GM10266 (cell line): Measurements from ENCODE around the gene B3GNT3.

Experiments used
- DNase-seq: peaks from one replicate; pipeline ENCODE4 v3.0.0; 2012; ENCODE audit errors: extremely low spot score
- TF ChIP-seq, protein P1 (sequence below): IDR thresholded peaks from 2 replicates; pipeline ENCODE4 v1.5.1; 2012; ENCODE audit warnings: mild to moderate bottlenecking, low read depth; ENCODE audit not compliant: control insufficient read depth, insufficient read depth; ENCODE audit errors: missing control alignments

Gene B3GNT3

DNA sequence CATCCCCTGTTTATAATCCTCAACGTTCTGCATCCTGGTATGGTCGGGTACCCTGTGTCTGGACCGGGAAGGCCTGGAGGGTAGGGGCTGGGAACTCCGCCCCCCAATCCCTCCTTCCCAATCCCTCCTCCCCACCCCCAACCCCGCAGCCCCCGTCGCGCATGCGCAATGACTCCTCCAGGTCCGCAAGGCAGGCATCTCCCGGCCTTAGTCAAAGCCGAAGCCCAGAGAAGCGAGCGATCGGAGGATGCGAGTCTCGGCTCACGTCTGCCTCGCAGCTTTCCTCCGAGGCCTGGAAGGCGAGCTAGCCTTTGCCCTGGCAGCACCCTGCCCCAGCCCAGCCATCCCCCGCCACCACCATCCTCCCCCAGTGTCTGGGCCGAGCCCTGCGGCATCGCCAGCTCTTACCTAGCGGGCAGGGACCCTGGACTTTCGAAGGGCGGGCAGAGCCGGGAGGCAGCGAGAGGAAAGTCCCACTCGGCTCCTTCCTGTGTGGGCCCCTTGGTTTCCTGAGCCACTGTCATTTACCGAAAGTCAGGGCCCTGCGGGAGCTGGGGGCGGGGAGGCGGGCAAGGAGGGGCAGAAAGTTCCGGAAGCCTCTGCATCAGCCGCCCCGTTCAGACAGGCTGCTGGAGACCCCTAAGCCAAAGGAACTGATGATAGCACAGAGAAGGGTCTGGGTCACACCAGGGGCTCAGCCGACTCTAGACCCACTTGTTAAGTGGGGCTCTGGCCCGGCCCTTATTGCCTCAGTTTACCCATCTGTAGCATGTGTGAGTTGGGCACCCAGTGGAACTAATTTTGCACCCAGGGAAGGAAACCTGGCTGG is 52.8 kb downstream of the B3GNT3 start, which contains the start of gene JAK3:
TSS of gene JAK3 (minus strand) at position 445 of the 829 bp plus-strand sequence. CDS start 3,565 bp downstream, outside the sequence.
- TF ChIP-seq, protein P1, sequence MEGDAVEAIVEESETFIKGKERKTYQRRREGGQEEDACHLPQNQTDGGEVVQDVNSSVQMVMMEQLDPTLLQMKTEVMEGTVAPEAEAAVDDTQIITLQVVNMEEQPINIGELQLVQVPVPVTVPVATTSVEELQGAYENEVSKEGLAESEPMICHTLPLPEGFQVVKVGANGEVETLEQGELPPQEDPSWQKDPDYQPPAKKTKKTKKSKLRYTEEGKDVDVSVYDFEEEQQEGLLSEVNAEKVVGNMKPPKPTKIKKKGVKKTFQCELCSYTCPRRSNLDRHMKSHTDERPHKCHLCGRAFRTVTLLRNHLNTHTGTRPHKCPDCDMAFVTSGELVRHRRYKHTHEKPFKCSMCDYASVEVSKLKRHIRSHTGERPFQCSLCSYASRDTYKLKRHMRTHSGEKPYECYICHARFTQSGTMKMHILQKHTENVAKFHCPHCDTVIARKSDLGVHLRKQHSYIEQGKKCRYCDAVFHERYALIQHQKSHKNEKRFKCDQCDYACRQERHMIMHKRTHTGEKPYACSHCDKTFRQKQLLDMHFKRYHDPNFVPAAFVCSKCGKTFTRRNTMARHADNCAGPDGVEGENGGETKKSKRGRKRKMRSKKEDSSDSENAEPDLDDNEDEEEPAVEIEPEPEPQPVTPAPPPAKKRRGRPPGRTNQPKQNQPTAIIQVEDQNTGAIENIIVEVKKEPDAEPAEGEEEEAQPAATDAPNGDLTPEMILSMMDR, result no peak
- peak; percentile 89 for DNase-seq

DNA sequence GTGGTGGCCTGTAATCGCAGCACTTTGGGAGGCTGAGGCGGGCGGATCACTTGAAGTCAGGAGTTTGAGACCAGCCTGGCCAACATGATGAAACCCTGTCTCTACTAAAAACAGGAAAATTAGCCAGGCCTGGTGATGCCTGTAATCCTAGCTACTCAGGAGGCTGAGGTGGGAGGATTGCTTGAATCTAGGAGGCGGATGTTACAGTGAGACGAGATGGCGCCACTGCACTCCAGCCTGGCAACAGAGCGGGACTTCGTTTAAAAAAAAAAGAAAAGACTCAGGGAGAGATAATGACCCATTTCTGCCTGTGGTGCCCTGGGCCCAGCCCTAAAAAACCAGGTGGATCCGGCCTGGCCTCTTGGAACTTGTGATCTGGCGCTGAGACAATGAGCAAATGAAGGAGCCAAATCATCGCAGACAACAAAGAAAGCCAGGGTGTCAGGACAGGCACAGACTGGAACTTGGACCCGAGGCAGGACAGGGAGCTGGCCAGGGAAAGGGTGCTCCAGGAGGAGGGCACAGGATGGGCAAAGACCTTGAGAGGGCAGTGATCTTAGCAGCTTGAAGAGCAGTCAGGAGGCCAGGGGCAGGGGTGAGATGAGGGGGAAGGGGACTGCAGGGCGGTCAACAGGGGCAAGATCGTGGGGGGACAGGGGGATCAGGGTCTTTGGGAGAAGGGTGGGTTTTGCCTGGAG is 53.8 kb downstream of the B3GNT3 start:
- no peak for DNase-seq
- TF ChIP-seq, protein P1, result no peak

- TF ChIP-seq, protein P1, result no peak
- no peak for DNase-seq
These were observed 59.1 kb downstream of the B3GNT3 start for GRCh38 chr19:17854061-17854460.

DNA sequence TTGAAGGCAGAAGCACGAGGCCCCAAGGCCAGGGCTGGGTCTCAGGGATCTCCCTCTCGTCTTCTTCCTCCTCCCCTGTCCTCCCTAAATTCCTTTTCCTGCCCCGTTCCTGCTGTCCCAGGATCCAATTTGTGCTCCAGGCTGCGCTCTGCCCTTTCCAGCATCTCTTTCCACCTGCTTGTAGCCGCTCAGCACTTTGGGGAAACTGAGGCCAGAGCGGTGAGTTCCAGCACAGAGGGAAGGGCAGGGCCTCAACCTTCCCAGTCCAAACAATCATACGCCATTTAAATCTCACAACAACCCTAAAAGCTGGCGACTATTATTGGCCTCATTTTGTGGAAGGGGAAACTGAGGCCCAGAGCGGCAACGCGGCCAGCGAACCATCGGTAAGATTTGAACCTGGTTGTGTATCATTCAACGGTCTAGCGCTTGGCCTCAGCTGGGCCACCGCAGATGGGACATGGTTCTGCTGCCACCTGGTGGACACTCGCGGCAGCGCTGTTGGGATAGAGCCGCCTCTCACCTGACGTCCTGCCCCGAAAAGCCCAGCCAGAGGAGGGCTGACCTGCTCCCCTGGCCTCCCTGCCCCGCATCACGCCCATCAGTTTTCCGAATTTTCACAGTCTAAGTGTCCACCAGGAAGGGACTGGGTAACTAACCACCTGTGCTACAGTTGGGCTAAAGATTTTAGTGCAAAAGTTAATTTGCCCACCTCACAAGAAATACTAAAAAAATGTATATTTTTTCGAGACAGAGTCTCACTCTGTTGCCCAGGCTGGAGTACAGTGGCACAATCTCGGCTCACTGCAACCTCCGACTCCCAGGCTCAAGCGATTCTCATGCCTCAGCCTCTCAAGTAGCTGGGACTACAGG is 60.6 kb downstream of the B3GNT3 start:
- TF ChIP-seq, protein P1, result peak; percentile 99
- DNase-seq, result peak; percentile 84

DNA sequence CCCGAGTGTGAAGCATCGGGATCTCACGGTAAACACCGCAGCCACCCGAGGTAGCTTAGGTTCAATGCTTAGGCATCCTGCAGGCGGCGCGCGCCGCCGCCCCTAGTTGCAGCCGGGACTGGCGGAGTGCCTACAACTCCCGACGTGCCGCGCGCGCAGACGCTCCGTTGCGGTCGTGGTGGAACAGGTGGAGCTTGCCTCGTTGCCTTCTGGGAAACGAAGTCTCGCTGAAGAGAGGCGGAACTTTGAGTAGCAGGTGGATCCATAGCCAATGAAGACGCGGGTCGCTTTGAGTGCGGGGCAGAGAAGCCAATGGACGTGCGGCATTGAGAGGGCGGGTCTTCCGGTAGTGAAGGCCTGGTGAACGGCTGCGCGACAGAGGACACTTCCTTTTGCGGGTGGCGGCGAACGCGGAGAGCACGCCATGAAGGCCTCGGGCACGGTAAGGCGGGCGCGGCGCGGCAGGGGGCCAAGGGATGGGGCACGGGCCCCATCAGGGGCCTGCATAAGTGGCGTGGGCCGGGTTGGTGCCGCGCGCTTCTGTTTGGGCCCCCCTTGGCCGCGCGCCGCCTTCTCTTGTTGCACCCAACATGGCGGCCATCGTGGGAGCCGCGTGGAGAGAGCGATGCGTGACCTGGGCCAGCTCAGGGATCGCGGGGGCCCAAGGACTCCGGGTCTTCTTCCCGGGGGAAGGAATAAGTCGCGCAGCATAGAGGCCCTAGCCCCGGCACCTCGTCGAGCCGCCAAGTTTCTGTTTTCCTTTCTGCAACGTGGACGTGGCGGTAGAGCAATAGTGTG is 64.8 kb downstream of the B3GNT3 start, which contains the start of gene RPL18A:
TSS of gene RPL18A (plus strand) at position 378 of the 798 bp plus-strand sequence. CDS start at position 425, 47 bp downstream.
- DNase-seq, result peak; percentile 97
- TF ChIP-seq, protein P1, result peak; percentile 93

DNA sequence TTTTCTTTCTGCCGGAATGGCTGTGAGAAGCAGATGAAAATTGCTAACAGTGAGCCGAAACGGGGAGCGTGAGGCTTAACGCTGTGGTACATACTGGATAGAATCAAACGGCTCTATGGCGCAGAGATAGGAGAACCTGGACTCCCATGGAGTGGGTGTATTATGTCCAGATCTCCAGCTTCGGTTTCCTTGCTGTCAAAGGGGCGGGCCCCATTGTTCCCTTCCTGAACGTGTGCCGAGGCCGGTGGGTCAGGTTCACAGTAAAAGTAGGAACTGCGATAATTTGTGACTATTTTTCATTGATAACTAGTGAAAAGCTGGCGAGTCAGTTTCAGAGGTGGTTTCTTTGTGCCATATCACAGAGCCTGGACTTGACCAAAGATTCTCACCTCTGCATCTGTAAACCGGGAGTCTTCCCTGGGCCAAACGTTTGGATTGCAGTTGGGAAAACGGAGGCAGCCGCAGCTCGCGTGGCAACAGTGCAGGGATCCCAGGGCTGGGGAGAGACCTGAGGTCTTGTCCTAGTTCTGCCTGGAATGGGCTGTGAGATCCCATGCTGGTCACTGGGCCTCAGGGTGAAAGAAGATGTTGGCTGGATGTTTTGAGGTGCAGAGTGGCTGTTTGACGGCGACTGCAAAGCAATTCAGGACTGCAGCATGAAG is 65.5 kb downstream of the B3GNT3 start:
- no peak for DNase-seq
- TF ChIP-seq, protein P1, result no peak
